Astrocyte (in vitro differentiated cells and primary cell): ENCODE measurements around the gene PARVB. TPM values are rescaled to one million over a fixed set of nuclear protein-coding genes. Genes with fewer than 3 reads are reported as not detected.

Source experiments
- DNase-seq: peaks from one replicate; pipeline ENCODE4 v3.0.0-alpha.2; 2010; ENCODE audit warnings: low read depth
- FAIRE-seq: peaks from 2 replicates; lab custom pipeline; 2011; peaks lifted over from hg19 to GRCh38; lab: Jason Lieb, UNC
- H2AFZ ChIP-seq: 2 replicates; pipeline ENCODE4 v1.6.0; 2012; ENCODE audit warnings: low read depth, low read length, inconsistent platforms
- H3K27ac ChIP-seq: 2 replicates; pipeline ENCODE4 v1.5.1; 2011; ENCODE audit warnings: low read depth, low read length, inconsistent platforms
- H3K27me3 ChIP-seq: 2 replicates; pipeline ENCODE4 v1.6.0; 2011; ENCODE audit warnings: low read length, inconsistent platforms; ENCODE audit not compliant: insufficient read depth
- H3K36me3 ChIP-seq: 2 replicates; pipeline ENCODE4 v1.5.1; 2011; ENCODE audit warnings: low read length, inconsistent platforms; ENCODE audit not compliant: insufficient read depth
- H3K4me1 ChIP-seq: 2 replicates; pipeline ENCODE4 v1.5.1; 2011; ENCODE audit warnings: low read length, inconsistent platforms; ENCODE audit not compliant: insufficient read depth
- H3K4me2 ChIP-seq: 2 replicates; pipeline ENCODE4 v1.6.0; 2012; ENCODE audit warnings: low read length, inconsistent platforms
- H3K4me3 ChIP-seq: 2 replicates; pipeline ENCODE4 v1.5.1; 2011; ENCODE audit warnings: low read depth, mild to moderate bottlenecking, low read length, inconsistent platforms; ENCODE audit not compliant: insufficient read depth
- H3K79me2 ChIP-seq: 2 replicates; pipeline ENCODE4 v1.6.0; 2012; ENCODE audit warnings: mild to moderate bottlenecking, low read length, inconsistent platforms; ENCODE audit not compliant: insufficient read depth
- H3K9ac ChIP-seq: 2 replicates; pipeline ENCODE4 v1.6.0; 2012; ENCODE audit warnings: mild to moderate bottlenecking, low read length, inconsistent platforms
- H3K9me3 ChIP-seq: 2 replicates; pipeline ENCODE4 v1.5.1; 2012; ENCODE audit warnings: low read depth, mild to moderate bottlenecking, low read length, inconsistent platforms; ENCODE audit not compliant: insufficient read depth
- H4K20me1 ChIP-seq: 2 replicates; pipeline ENCODE4 v1.6.0; 2012; ENCODE audit warnings: low read length, inconsistent platforms; ENCODE audit not compliant: insufficient read depth
- H3K27ac Mint-ChIP-seq: one replicate; pipeline ENCODE4 v1.8.0; 2021; ENCODE audit warnings: mild to moderate bottlenecking, mixed read lengths; ENCODE audit not compliant: unreplicated experiment
- H3K27me3 Mint-ChIP-seq: one replicate; pipeline ENCODE4 v1.8.0; 2021; ENCODE audit warnings: low read depth, mixed read lengths; ENCODE audit not compliant: unreplicated experiment
- H3K36me3 Mint-ChIP-seq: one replicate; pipeline ENCODE4 v1.8.0; 2021; ENCODE audit warnings: low read depth, mixed read lengths; ENCODE audit not compliant: unreplicated experiment
- H3K4me1 Mint-ChIP-seq: one replicate; pipeline ENCODE4 v1.8.0; 2021; ENCODE audit warnings: low read depth, mixed read lengths; ENCODE audit not compliant: unreplicated experiment
- H3K4me3 Mint-ChIP-seq: one replicate; pipeline ENCODE4 v1.8.0; 2021; ENCODE audit warnings: mild to moderate bottlenecking, moderate library complexity, mixed read lengths; ENCODE audit not compliant: unreplicated experiment
- H3K9me3 Mint-ChIP-seq: one replicate; pipeline ENCODE4 v1.8.0; 2021; ENCODE audit warnings: mild to moderate bottlenecking, mixed read lengths; ENCODE audit not compliant: unreplicated experiment
- EZH2 ChIP-seq: IDR thresholded peaks from 2 replicates; pipeline ENCODE4 v1.6.1; 2012; ENCODE audit warnings: mild to moderate bottlenecking, low read length, inconsistent platforms; ENCODE audit not compliant: insufficient read depth
- total RNA-seq: library from RNA; stranded (reverse); gene quantifications from 2 replicates; pipeline ENCODE4 v1.2.1, GENCODE V29; 2021
- TF ChIP-seq, protein P1 (sequence below): IDR thresholded peaks from 2 replicates; pipeline ENCODE4 v1.5.1; 2011; ENCODE audit warnings: low read depth, mild to moderate bottlenecking, inconsistent platforms, low read length, moderate library complexity; ENCODE audit not compliant: insufficient read depth

PARVB gene
- total RNA-seq, 1 donor from 2014 or later, result 22.0 TPM

DNA sequence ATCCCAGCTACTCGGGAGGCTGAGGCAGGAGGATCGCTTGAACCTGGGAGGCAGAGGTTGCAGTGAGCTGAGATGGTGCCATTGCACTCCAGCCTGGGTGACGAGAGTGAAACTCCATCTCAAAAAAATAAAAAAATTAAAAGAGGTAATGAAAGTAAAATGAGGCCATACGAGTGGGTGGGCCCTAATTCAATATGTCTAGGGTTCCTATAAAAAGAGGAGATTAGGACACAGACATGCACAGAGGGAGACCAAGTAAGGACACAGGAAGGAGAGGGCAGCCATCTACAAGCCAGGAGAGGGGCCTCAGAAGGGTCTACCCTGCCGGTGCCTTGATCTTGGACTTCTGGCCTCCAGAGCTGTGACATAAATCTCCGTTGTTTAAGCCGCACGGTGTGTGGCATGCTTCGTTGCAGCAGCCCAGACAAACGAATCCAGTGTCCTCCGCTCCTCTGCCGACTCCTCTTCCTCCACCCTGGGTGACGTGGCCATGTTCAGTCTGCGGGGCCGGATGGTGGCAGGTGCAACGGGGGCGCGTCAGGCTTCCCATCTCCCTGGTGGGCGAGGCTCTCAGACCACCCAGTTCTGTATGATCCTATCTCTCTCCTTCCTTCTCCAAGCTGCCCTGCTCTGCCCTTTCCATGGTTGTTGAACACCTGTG is 105.0 kb downstream of the PARVB start:
- TF ChIP-seq EZH2, result no peak
- TF ChIP-seq, protein P1, sequence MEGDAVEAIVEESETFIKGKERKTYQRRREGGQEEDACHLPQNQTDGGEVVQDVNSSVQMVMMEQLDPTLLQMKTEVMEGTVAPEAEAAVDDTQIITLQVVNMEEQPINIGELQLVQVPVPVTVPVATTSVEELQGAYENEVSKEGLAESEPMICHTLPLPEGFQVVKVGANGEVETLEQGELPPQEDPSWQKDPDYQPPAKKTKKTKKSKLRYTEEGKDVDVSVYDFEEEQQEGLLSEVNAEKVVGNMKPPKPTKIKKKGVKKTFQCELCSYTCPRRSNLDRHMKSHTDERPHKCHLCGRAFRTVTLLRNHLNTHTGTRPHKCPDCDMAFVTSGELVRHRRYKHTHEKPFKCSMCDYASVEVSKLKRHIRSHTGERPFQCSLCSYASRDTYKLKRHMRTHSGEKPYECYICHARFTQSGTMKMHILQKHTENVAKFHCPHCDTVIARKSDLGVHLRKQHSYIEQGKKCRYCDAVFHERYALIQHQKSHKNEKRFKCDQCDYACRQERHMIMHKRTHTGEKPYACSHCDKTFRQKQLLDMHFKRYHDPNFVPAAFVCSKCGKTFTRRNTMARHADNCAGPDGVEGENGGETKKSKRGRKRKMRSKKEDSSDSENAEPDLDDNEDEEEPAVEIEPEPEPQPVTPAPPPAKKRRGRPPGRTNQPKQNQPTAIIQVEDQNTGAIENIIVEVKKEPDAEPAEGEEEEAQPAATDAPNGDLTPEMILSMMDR, result no peak
- H3K9ac ChIP-seq, result no peak overlapping the region
- H3K27ac Mint-ChIP-seq, result no peak overlapping the region
- peaks cover 19% of the 10 kb centered on the region for H3K9me3 Mint-ChIP-seq
- H3K36me3 ChIP-seq, result no peaks in the 10 kb centered on the region
- no peak for DNase-seq
- H3K4me1 ChIP-seq, result peaks cover 18% of the 10 kb centered on the region
- no peak overlapping the region for H3K4me2 ChIP-seq
- H3K4me3 ChIP-seq, result no peak overlapping the region
- peaks cover 9% of the 10 kb centered on the region for H3K9me3 ChIP-seq
- H3K36me3 Mint-ChIP-seq, result peaks cover 18% of the 10 kb centered on the region
- peaks cover 12% of the 10 kb centered on the region for H3K27me3 Mint-ChIP-seq
- H2AFZ ChIP-seq, result no peak overlapping the region
- peaks cover 11% of the 10 kb centered on the region for H4K20me1 ChIP-seq
- no peak overlapping the region for H3K4me3 Mint-ChIP-seq
- FAIRE-seq, result no peak
- no peaks in the 10 kb centered on the region for H3K27me3 ChIP-seq
- no peak overlapping the region for H3K27ac ChIP-seq
- H3K79me2 ChIP-seq, result no peaks in the 10 kb centered on the region
- H3K4me1 Mint-ChIP-seq, result no peaks in the 10 kb centered on the region

DNA sequence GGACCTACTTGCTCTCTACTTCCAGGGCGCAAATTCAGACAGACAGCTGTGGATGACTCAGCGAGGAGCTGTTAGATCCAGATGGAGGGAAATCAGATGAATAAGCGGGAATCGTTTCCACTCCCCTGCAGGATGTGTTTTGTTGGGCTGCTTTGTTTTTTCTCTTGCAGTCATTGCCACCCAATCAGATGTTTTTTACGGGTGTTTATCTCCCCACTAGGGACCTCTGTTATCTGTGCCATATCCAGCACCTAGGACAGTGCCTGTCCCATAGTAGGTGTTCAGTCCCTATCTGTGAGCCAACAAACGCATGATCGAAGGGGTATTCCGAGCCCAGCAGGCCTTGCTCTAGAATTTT is 105.5 kb downstream of the PARVB start:
- Histone ChIP-seq H3K27me3 (no peaks in the 10 kb centered on the region), H3K4me3 (no peak overlapping the region), H3K4me2 (no peak overlapping the region), H3K27ac (no peak overlapping the region), H3K79me2 (no peaks in the 10 kb centered on the region), H3K9ac (no peak overlapping the region), H3K36me3 (no peaks in the 10 kb centered on the region), H2AFZ (no peak overlapping the region), H3K9me3 (peaks cover 9% of the 10 kb centered on the region), H4K20me1 (peaks cover 12% of the 10 kb centered on the region), H3K4me1 (peaks cover 22% of the 10 kb centered on the region)
- Mint-ChIP-seq H3K27ac (no peak overlapping the region), H3K4me1 (no peaks in the 10 kb centered on the region), H3K9me3 (peaks cover 19% of the 10 kb centered on the region), H3K4me3 (no peak overlapping the region), H3K27me3 (peaks cover 12% of the 10 kb centered on the region), H3K36me3 (peaks cover 18% of the 10 kb centered on the region)
- FAIRE-seq (no peak), DNase-seq (peak; percentile 66)
- TF ChIP-seq, protein P1, result no peak
- no peak for TF ChIP-seq EZH2

DNA sequence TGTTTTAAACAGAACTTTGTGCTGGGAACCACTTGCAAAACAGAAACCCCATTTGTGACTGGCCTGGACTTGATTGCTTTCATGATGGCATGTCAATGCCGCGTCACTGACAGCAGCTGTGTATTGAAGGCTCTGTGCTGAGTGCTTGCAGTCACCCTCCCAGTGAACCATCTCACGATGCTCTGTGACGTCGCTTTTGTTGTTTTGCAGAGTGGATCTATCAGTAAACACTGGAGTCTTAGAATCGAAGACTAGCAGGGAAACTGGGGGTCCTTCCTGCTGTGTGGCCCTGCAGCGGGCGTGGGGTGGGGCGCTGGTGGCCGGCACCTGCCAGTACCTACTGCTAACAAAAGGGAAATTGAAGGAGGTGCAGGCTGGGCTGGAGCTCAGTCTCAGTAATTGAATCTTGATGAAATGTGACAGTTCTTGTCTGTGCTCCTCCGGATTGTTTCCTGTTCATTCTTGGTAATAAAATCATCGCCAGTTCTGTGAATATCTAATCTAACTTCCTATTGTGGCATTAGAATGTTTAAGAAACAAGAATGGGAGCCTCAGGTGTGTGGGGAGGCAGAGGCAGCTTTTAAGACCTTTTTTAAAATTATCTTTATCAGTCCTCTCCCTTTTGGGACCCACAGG is 106.1 kb downstream of the PARVB start:
- H3K4me1 Mint-ChIP-seq, result no peaks in the 10 kb centered on the region
- H3K36me3 ChIP-seq, result no peaks in the 10 kb centered on the region
- no peak for TF ChIP-seq EZH2
- TF ChIP-seq, protein P1, result no peak
- H3K4me3 ChIP-seq, result no peak overlapping the region
- H2AFZ ChIP-seq, result no peak overlapping the region
- H3K4me2 ChIP-seq, result no peak overlapping the region
- H3K36me3 Mint-ChIP-seq, result peaks cover 20% of the 10 kb centered on the region
- H3K27ac Mint-ChIP-seq, result no peak overlapping the region
- peaks cover 12% of the 10 kb centered on the region for H3K27me3 Mint-ChIP-seq
- peaks cover 25% of the 10 kb centered on the region for H3K4me1 ChIP-seq
- H4K20me1 ChIP-seq, result peaks cover 12% of the 10 kb centered on the region
- FAIRE-seq (no peak), DNase-seq (no peak)
- peaks cover 19% of the 10 kb centered on the region for H3K9me3 Mint-ChIP-seq
- no peak overlapping the region for H3K27ac ChIP-seq
- H3K79me2 ChIP-seq, result no peaks in the 10 kb centered on the region
- H3K9ac ChIP-seq, result no peak overlapping the region
- H3K4me3 Mint-ChIP-seq, result no peak overlapping the region
- no peaks in the 10 kb centered on the region for H3K27me3 ChIP-seq
- H3K9me3 ChIP-seq, result peaks cover 9% of the 10 kb centered on the region
